ENCODE measurements around the gene LARP1. TPM values are rescaled to one million over a fixed set of nuclear protein-coding genes. Genes with fewer than 3 reads are reported as not detected.

LARP1 gene
- total and polyA plus RNA-seq, 9 of the 15 experiments (the other 6 are each of a cell fraction or from before 2014, with no cell fraction given): 22.6 to 300 (median 92.0) TPM

DNA sequence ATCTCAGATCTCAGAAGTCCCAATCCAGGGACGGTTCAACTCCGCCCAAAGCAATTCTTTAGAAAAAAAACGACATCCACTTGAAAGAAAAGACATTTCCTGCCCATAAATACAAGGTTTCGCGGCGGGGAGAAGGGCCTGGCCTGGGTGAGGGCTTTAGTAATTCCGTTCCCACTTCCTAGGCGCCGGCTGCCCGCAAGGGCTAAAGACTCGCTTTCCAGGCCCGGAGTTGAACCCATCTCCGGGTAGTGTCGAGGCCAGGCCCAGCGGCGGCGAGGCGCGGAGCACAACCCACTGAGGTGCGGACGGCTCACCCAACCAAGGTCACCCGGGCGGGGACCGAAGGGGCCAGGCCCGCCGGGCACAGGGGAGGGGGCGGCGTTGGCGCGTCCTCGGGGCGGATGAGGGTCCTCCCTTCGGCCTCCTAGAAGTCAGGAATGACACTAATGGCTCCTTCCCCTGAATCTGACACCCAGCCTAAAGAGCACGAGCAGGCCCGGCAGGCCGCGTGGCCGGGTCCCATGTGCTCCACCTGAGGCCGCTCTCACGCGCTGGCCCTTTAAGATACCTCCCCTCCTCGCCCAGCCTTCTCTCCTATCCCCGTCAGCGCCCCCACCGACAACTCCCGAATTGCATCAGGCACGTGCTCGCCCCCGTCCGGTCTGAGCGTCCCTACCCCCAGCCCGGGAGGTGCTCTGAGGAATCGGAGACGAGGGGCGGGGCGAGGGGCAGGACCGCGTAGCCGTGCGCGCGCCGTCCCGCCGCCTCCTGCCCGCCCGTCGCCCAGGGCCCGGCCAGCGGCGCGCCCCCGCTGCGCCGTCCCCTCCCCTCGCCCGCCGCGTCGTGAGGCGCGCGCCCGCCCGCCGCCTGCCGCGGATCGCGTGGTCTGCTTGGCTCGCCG, 467 bp upstream of the LARP1 start (continued):
- TF ChIP-seq DMBX1 (CRISPR knock-in tag; IDR thresholded peaks at IDR 0.05; ENCODE audit: borderline replicate concordance) (peak; percentile 52; the same call in 1 of the 2 replicates), WHSC1 (IDR thresholded peaks at IDR 0.05; ENCODE audit: low read length) (no peak), NR3C1 (CRISPR knock-in tag; IDR thresholded peaks at IDR 0.05) (peak; percentile 77), TGIF2 (CRISPR knock-in tag; IDR thresholded peaks at IDR 0.05) (peak; percentile 88), ZEB2 (IDR thresholded peaks at IDR 0.05) (0 out of 2 replicates have a peak, but pooled peaks have one; percentile 37), CEBPZ (IDR thresholded peaks at IDR 0.05; ENCODE audit: borderline replicate concordance, low read depth, low read length) (no peak), ZFX (CRISPR knock-in tag; IDR thresholded peaks at IDR 0.05) (peak; percentile 97), ZNF217 (CRISPR knock-in tag; IDR thresholded peaks at IDR 0.05) (peak; percentile 58; the same call in 1 of the 2 replicates), CCNT2 (IDR thresholded peaks at IDR 0.05; ENCODE audit: borderline replicate concordance, extremely low read depth, insufficient read length, low read depth, low read length) (peak; percentile 94), CBFA2T2 (conservative IDR thresholded peaks at IDR 0.05) (peak; percentile 31; the same call in 1 of the 2 replicates), SAP30 (IDR thresholded peaks at IDR 0.05; ENCODE audit: borderline replicate concordance, insufficient read depth, low read depth, low read length, poor library complexity, severe bottlenecking) (no peak), PHB (CRISPR knock-in tag; IDR thresholded peaks at IDR 0.05) (no peak), ZNF583 (CRISPR knock-in tag; IDR thresholded peaks at IDR 0.05) (peak; percentile 77; the same call in 1 of the 2 replicates)
- TF ChIP-seq, protein P1, sequence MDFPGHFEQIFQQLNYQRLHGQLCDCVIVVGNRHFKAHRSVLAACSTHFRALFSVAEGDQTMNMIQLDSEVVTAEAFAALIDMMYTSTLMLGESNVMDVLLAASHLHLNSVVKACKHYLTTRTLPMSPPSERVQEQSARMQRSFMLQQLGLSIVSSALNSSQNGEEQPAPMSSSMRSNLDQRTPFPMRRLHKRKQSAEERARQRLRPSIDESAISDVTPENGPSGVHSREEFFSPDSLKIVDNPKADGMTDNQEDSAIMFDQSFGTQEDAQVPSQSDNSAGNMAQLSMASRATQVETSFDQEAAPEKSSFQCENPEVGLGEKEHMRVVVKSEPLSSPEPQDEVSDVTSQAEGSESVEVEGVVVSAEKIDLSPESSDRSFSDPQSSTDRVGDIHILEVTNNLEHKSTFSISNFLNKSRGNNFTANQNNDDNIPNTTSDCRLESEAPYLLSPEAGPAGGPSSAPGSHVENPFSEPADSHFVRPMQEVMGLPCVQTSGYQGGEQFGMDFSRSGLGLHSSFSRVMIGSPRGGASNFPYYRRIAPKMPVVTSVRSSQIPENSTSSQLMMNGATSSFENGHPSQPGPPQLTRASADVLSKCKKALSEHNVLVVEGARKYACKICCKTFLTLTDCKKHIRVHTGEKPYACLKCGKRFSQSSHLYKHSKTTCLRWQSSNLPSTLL (IDR thresholded peaks at IDR 0.05): no peak
- TF ChIP-seq, protein P2, sequence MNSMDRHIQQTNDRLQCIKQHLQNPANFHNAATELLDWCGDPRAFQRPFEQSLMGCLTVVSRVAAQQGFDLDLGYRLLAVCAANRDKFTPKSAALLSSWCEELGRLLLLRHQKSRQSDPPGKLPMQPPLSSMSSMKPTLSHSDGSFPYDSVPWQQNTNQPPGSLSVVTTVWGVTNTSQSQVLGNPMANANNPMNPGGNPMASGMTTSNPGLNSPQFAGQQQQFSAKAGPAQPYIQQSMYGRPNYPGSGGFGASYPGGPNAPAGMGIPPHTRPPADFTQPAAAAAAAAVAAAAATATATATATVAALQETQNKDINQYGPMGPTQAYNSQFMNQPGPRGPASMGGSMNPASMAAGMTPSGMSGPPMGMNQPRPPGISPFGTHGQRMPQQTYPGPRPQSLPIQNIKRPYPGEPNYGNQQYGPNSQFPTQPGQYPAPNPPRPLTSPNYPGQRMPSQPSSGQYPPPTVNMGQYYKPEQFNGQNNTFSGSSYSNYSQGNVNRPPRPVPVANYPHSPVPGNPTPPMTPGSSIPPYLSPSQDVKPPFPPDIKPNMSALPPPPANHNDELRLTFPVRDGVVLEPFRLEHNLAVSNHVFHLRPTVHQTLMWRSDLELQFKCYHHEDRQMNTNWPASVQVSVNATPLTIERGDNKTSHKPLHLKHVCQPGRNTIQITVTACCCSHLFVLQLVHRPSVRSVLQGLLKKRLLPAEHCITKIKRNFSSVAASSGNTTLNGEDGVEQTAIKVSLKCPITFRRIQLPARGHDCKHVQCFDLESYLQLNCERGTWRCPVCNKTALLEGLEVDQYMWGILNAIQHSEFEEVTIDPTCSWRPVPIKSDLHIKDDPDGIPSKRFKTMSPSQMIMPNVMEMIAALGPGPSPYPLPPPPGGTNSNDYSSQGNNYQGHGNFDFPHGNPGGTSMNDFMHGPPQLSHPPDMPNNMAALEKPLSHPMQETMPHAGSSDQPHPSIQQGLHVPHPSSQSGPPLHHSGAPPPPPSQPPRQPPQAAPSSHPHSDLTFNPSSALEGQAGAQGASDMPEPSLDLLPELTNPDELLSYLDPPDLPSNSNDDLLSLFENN (IDR thresholded peaks at IDR 0.05; ENCODE audit: low read depth in 2 of 2, low read length in 2 of 2): no peak
- TF ChIP-seq, protein P3, sequence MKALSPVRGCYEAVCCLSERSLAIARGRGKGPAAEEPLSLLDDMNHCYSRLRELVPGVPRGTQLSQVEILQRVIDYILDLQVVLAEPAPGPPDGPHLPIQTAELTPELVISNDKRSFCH (CRISPR knock-in tag; IDR thresholded peaks at IDR 0.05): no peak
- TF ChIP-seq, protein P3 (tag; IDR thresholded peaks at IDR 0.05): peak; percentile 92
